RWPE2 (cell line): ENCODE results near the gene KRTCAP2.
"Not testable (repeated sequence)": the region's sequence is repeated elsewhere in the genome, so short reads cannot be mapped to it uniquely, and the experiment has no call there.

Experiments
- ATAC-seq: fragments of 200-7000 bp; cut with Tn5 transposase; 3 replicates; pipeline ENCODE4 v1.9.1; 2021; ENCODE audit warnings: low read depth
- DNase-seq: peaks from one replicate; pipeline ENCODE4 v3.0.0-alpha.2; 2020; ENCODE audit warnings: low spot score
- H3K27ac ChIP-seq: fragments of 450-650 bp; 2 replicates; pipeline ENCODE4 v1.5.1; 2017; ENCODE audit warnings: mild to moderate bottlenecking; ENCODE audit not compliant: poor library complexity, severe bottlenecking
- H3K27me3 ChIP-seq: fragments of 250-450 bp; sonication (Bioruptor Pico); 2 replicates; pipeline ENCODE4 v1.5.1; 2021; ENCODE audit warnings: mild to moderate bottlenecking, moderate library complexity; ENCODE audit not compliant: insufficient read depth, poor library complexity, severe bottlenecking
- H3K36me3 ChIP-seq: fragments of 250-450 bp; sonication (Bioruptor Pico); 2 replicates; pipeline ENCODE4 v1.5.1; 2020; ENCODE audit warnings: low read depth, mild to moderate bottlenecking, moderate library complexity
- H3K4me1 ChIP-seq: fragments of 250-450 bp; sonication (Bioruptor Pico); 2 replicates; pipeline ENCODE4 v1.5.1; 2021; ENCODE audit warnings: mild to moderate bottlenecking, moderate library complexity; ENCODE audit not compliant: insufficient read depth, poor library complexity, severe bottlenecking
- H3K4me3 ChIP-seq: fragments of 250-450 bp; sonication (Bioruptor Pico); 2 replicates; pipeline ENCODE4 v1.5.1; 2021; ENCODE audit warnings: mild to moderate bottlenecking, moderate library complexity; ENCODE audit not compliant: severe bottlenecking
- H3K9me3 ChIP-seq: fragments of 250-450 bp; sonication (Bioruptor Pico); 2 replicates; pipeline ENCODE4 v1.5.1; 2021; ENCODE audit warnings: mild to moderate bottlenecking, moderate library complexity; ENCODE audit not compliant: severe bottlenecking
- TF ChIP-seq, protein P1 (sequence below): fragments of 450-650 bp; IDR thresholded peaks from one replicate; pipeline ENCODE4 v1.5.1; 2017; ENCODE audit warnings: mild to moderate bottlenecking, moderate library complexity; ENCODE audit not compliant: poor library complexity, severe bottlenecking

KRTCAP2 gene

DNA sequence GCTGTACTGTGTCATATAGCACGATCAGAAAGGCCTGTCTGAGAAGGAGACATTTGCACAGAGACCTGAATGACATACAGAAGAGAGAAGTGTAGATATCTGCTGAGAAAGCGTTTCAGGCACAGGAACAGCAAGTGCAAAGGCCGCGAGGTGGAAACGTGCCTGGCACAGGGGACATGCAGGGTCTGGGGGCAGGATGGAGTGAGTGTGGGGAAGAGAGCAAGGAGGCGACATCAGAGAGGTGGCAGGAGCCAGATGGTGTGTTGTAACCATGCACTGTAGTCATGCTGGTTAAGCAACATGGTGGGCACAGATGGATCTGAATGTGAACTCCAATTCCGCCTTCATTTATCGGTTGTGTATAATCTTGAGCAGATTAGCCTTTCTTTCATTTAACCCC is 13.0 kb downstream of the KRTCAP2 start:
- TF ChIP-seq, protein P1, sequence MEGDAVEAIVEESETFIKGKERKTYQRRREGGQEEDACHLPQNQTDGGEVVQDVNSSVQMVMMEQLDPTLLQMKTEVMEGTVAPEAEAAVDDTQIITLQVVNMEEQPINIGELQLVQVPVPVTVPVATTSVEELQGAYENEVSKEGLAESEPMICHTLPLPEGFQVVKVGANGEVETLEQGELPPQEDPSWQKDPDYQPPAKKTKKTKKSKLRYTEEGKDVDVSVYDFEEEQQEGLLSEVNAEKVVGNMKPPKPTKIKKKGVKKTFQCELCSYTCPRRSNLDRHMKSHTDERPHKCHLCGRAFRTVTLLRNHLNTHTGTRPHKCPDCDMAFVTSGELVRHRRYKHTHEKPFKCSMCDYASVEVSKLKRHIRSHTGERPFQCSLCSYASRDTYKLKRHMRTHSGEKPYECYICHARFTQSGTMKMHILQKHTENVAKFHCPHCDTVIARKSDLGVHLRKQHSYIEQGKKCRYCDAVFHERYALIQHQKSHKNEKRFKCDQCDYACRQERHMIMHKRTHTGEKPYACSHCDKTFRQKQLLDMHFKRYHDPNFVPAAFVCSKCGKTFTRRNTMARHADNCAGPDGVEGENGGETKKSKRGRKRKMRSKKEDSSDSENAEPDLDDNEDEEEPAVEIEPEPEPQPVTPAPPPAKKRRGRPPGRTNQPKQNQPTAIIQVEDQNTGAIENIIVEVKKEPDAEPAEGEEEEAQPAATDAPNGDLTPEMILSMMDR: no peak
- no peaks in the 10 kb centered on the region for H3K27me3 ChIP-seq
- no peak overlapping the region for H3K27ac ChIP-seq
- no peaks in the 10 kb centered on the region for H3K4me1 ChIP-seq
- H3K36me3 ChIP-seq: no peaks in the 10 kb centered on the region
- DNase-seq (no peak), ATAC-seq (no peak)
- H3K9me3 ChIP-seq: no peaks in the 10 kb centered on the region
- no peak overlapping the region for H3K4me3 ChIP-seq

DNA sequence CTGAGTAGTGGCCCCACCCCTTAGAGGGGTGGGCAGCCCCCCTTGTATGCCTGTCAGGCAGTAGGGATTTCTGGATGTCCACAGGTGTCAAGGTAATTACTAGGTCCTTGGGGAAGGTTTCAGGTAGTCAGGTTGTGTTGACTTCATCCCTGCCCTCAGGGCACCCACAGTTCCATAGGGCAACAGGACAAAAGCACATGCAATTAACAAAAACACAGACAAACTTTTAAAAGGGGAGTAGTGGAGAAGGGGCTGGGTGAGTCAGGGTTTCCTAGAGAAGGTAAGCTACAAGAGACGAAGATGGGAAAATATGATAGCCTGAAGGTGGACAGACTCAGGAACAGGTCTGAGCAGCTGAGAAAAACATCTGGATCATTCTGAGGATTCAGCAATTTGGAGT is 14.1 kb downstream of the KRTCAP2 start:
- no peak overlapping the region for H3K4me3 ChIP-seq
- H3K9me3 ChIP-seq: no peaks in the 10 kb centered on the region
- H3K36me3 ChIP-seq: no peaks in the 10 kb centered on the region
- H3K27me3 ChIP-seq: no peaks in the 10 kb centered on the region
- DNase-seq: no peak
- no peak for ATAC-seq
- no peaks in the 10 kb centered on the region for H3K4me1 ChIP-seq
- no peak overlapping the region for H3K27ac ChIP-seq
- TF ChIP-seq, protein P1: no peak

DNA sequence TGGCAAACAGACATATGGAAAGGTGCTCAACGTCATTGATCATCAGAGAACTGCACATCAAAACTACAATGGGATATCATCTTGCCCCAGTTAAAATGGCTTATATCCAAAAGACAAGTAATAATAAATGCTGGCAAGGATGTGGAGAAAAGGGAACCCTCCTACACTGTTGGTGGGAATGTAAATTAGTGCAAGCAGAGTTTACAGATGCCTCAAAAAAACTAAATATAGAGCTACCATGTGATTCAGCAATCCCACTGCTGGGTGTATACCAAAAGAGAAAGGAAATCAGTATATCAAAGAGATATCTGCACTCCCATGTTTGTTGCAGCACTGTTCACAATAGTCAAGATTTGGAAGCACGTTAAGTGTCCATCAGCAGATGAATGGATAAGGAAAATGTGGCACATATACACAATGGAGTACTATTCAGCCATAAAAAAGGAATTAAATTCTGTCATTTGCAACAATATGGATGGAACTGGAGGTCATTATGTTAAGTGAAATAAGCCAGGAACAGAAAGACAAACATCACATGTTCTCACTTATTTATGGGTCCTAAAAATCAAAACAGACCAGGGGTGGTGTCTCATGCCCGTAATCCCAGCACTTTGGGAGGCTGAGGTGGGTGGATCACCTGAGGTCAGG is 17.0 kb downstream of the KRTCAP2 start:
- H3K27ac ChIP-seq, ATAC-seq, DNase-seq, H3K27me3 ChIP-seq, H3K4me1 ChIP-seq, H3K4me3 ChIP-seq, H3K9me3 ChIP-seq, H3K36me3 ChIP-seq: not testable (repeated sequence)

DNA sequence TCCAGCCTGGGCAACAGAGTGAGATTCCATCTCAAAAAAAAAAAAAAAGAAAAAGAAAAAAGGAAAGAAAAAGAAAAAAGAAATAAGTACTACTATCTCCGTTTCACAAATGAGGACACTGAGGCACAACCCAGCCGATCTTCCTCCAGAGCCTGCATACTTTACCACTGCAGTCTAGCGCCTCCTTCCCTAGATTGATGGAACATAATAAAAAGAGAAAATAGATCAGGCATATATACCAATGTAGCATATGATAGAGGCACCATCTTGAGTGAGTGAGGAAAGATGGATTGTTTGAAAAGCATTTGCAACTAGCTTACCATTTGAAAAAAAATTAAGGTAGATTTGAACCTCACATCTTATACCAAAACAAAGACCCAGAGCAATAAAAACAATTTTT is 27.6 kb downstream of the KRTCAP2 start:
- no peak overlapping the region for H3K4me3 ChIP-seq
- DNase-seq (no peak), ATAC-seq (no peak)
- H3K27me3 ChIP-seq: no peaks in the 10 kb centered on the region
- H3K36me3 ChIP-seq: no peaks in the 10 kb centered on the region
- H3K27ac ChIP-seq: no peak overlapping the region
- TF ChIP-seq, protein P1: no peak
- H3K9me3 ChIP-seq: no peaks in the 10 kb centered on the region
- H3K4me1 ChIP-seq: no peaks in the 10 kb centered on the region

DNA sequence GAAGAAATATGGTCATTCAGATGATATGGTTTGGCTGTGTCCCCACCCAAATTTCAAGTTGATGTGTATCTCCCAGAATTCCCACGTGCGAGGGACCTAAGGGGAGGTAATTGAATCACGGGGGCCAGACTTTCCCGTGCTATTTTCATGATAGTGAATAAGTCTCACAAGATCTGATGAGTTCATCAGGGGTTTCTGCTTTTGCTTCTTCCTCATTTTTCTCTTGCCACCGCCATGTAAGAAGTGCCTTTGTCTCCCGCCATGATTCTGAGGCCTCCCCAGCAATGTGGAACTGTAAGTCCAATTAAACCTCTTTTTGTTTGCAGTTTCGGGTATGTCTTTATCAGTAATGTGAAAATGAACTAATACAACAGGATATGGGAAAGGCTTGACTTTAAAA is 31.4 kb downstream of the KRTCAP2 start:
- Histone ChIP-seq H3K27ac (no peak overlapping the region), H3K9me3 (no peaks in the 10 kb centered on the region), H3K36me3 (peaks cover 11% of the 10 kb centered on the region), H3K27me3 (no peaks in the 10 kb centered on the region), H3K4me3 (no peak overlapping the region), H3K4me1 (no peaks in the 10 kb centered on the region)
- no peak for ATAC-seq
- no peak for DNase-seq
- TF ChIP-seq, protein P1: no peak
